HEK293 (cell line): ENCODE data around the gene CACNA2D1.
"Not testable (repeated sequence)": the region's sequence is repeated elsewhere in the genome, so short reads cannot be mapped to it uniquely, and the experiment has no call there.

Experiments used
- SP7 ChIP-seq: fragments of 450-650 bp; formaldehyde crosslinking; IDR thresholded peaks from 2 replicates; pipeline ENCODE4 v1.5.1; 2016; ENCODE audit warnings: missing biosample characterization, missing genetic modification characterization
- YY1 ChIP-seq: fragments of 450-650 bp; formaldehyde crosslinking; IDR thresholded peaks from 2 replicates; pipeline ENCODE4 v1.5.1; 2018; ENCODE audit warnings: missing biosample characterization, missing genetic modification characterization
- ZNF501 ChIP-seq: fragments of 450-650 bp; formaldehyde crosslinking; IDR thresholded peaks from 2 replicates; pipeline ENCODE4 v1.5.1; 2016; ENCODE audit warnings: missing biosample characterization, missing genetic modification characterization
- ZNF549 ChIP-seq: fragments of 450-650 bp; IDR thresholded peaks from 2 replicates; pipeline ENCODE4 v1.5.1; 2018; ENCODE audit warnings: missing biosample characterization, missing genetic modification characterization, mild to moderate bottlenecking, inconsistent platforms, moderate library complexity
- ZNF660 ChIP-seq: fragments of 450-650 bp; IDR thresholded peaks from 2 replicates; pipeline ENCODE4 v1.5.1; 2018; ENCODE audit warnings: missing biosample characterization, mild to moderate bottlenecking, missing genetic modification characterization
- TF ChIP-seq, protein P1 (sequence below): fragments of 450-650 bp; formaldehyde crosslinking; IDR thresholded peaks from 2 replicates; pipeline ENCODE4 v1.5.1; 2016; ENCODE audit warnings: missing biosample characterization, missing genetic modification characterization
- TF ChIP-seq, protein P2 (sequence below): fragments of 450-650 bp; IDR thresholded peaks from 2 replicates; pipeline ENCODE4 v1.5.1; 2018; ENCODE audit warnings: missing biosample characterization, mild to moderate bottlenecking, missing genetic modification characterization
- TF ChIP-seq, protein P3 (sequence below): fragments of 450-650 bp; formaldehyde crosslinking; IDR thresholded peaks from 2 replicates; pipeline ENCODE4 v1.5.1; 2016; ENCODE audit warnings: missing biosample characterization, missing genetic modification characterization
- TF ChIP-seq, protein P4 (sequence below): fragments of 450-650 bp; formaldehyde crosslinking; conservative IDR thresholded peaks from 2 replicates; pipeline ENCODE4 v1.5.1; 2016; ENCODE audit warnings: low read depth, missing biosample characterization, missing genetic modification characterization
- TF ChIP-seq, protein P5 (sequence below): fragments of 450-650 bp; formaldehyde crosslinking; IDR thresholded peaks from 2 replicates; pipeline ENCODE4 v1.5.1; 2016; ENCODE audit warnings: missing biosample characterization, missing genetic modification characterization

DNA sequence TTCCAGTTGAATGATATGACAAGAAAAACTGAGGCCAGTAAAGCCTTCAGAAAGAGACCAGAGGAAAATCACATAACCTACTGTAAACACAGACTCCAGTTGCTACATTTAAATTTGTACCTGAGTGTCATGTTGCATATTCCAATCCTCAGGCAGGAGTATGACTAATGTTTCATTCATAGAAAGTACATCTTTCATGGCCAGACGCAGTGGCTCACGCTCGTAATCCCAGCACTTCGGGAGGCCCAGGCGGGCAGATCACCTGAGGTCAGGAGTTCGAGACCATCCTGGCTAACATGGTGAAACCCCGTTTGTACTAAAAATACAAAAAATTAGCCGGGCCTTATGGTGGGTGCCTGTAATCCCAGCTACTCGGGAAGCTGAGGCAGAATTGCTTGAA, 429.0 kb downstream of the CACNA2D1 start:
- not testable (repeated sequence) for TF ChIP-seq ZNF501 (tag by site-specific recombination); ZNF660; YY1 (tag by site-specific recombination); SP7 (tag by site-specific recombination); ZNF549 (tag by site-specific recombination)
- TF ChIP-seq, protein P1, sequence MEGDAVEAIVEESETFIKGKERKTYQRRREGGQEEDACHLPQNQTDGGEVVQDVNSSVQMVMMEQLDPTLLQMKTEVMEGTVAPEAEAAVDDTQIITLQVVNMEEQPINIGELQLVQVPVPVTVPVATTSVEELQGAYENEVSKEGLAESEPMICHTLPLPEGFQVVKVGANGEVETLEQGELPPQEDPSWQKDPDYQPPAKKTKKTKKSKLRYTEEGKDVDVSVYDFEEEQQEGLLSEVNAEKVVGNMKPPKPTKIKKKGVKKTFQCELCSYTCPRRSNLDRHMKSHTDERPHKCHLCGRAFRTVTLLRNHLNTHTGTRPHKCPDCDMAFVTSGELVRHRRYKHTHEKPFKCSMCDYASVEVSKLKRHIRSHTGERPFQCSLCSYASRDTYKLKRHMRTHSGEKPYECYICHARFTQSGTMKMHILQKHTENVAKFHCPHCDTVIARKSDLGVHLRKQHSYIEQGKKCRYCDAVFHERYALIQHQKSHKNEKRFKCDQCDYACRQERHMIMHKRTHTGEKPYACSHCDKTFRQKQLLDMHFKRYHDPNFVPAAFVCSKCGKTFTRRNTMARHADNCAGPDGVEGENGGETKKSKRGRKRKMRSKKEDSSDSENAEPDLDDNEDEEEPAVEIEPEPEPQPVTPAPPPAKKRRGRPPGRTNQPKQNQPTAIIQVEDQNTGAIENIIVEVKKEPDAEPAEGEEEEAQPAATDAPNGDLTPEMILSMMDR (tag by site-specific recombination), result not testable (repeated sequence)
- TF ChIP-seq, protein P2, sequence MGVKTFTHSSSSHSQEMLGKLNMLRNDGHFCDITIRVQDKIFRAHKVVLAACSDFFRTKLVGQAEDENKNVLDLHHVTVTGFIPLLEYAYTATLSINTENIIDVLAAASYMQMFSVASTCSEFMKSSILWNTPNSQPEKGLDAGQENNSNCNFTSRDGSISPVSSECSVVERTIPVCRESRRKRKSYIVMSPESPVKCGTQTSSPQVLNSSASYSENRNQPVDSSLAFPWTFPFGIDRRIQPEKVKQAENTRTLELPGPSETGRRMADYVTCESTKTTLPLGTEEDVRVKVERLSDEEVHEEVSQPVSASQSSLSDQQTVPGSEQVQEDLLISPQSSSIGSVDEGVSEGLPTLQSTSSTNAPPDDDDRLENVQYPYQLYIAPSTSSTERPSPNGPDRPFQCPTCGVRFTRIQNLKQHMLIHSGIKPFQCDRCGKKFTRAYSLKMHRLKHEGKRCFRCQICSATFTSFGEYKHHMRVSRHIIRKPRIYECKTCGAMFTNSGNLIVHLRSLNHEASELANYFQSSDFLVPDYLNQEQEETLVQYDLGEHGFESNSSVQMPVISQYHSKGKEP (tag by site-specific recombination), result not testable (repeated sequence)
- TF ChIP-seq, protein P3, sequence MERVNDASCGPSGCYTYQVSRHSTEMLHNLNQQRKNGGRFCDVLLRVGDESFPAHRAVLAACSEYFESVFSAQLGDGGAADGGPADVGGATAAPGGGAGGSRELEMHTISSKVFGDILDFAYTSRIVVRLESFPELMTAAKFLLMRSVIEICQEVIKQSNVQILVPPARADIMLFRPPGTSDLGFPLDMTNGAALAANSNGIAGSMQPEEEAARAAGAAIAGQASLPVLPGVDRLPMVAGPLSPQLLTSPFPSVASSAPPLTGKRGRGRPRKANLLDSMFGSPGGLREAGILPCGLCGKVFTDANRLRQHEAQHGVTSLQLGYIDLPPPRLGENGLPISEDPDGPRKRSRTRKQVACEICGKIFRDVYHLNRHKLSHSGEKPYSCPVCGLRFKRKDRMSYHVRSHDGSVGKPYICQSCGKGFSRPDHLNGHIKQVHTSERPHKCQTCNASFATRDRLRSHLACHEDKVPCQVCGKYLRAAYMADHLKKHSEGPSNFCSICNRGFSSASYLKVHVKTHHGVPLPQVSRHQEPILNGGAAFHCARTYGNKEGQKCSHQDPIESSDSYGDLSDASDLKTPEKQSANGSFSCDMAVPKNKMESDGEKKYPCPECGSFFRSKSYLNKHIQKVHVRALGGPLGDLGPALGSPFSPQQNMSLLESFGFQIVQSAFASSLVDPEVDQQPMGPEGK (tag by site-specific recombination), result not testable (repeated sequence)
- TF ChIP-seq, protein P4, sequence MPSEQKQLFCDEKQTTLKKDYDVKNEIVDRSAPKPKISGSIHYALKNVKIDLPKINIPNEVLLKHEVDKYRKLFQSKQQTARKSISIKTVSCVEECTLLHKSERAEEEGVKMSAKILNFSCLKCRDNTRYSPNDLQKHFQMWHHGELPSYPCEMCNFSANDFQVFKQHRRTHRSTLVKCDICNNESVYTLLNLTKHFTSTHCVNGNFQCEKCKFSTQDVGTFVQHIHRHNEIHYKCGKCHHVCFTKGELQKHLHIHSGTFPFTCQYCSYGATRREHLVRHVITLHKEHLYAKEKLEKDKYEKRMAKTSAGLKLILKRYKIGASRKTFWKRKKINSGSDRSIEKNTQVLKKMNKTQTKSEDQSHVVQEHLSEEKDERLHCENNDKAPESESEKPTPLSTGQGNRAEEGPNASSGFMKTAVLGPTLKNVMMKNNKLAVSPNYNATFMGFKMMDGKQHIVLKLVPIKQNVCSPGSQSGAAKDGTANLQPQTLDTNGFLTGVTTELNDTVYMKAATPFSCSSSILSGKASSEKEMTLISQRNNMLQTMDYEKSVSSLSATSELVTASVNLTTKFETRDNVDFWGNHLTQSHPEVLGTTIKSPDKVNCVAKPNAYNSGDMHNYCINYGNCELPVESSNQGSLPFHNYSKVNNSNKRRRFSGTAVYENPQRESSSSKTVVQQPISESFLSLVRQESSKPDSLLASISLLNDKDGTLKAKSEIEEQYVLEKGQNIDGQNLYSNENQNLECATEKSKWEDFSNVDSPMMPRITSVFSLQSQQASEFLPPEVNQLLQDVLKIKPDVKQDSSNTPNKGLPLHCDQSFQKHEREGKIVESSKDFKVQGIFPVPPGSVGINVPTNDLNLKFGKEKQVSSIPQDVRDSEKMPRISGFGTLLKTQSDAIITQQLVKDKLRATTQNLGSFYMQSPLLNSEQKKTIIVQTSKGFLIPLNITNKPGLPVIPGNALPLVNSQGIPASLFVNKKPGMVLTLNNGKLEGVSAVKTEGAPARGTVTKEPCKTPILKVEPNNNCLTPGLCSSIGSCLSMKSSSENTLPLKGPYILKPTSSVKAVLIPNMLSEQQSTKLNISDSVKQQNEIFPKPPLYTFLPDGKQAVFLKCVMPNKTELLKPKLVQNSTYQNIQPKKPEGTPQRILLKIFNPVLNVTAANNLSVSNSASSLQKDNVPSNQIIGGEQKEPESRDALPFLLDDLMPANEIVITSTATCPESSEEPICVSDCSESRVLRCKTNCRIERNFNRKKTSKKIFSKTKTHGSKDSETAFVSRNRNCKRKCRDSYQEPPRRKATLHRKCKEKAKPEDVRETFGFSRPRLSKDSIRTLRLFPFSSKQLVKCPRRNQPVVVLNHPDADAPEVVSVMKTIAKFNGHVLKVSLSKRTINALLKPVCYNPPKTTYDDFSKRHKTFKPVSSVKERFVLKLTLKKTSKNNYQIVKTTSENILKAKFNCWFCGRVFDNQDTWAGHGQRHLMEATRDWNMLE (tag by site-specific recombination), result not testable (repeated sequence)
- TF ChIP-seq, protein P5, sequence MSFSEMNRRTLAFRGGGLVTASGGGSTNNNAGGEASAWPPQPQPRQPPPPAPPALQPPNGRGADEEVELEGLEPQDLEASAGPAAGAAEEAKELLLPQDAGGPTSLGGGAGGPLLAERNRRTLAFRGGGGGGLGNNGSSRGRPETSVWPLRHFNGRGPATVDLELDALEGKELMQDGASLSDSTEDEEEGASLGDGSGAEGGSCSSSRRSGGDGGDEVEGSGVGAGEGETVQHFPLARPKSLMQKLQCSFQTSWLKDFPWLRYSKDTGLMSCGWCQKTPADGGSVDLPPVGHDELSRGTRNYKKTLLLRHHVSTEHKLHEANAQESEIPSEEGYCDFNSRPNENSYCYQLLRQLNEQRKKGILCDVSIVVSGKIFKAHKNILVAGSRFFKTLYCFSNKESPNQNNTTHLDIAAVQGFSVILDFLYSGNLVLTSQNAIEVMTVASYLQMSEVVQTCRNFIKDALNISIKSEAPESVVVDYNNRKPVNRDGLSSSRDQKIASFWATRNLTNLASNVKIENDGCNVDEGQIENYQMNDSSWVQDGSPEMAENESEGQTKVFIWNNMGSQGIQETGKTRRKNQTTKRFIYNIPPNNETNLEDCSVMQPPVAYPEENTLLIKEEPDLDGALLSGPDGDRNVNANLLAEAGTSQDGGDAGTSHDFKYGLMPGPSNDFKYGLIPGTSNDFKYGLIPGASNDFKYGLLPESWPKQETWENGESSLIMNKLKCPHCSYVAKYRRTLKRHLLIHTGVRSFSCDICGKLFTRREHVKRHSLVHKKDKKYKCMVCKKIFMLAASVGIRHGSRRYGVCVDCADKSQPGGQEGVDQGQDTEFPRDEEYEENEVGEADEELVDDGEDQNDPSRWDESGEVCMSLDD (tag by site-specific recombination), result not testable (repeated sequence)
